ENCODE results near the gene TACR1. TPM values are rescaled to one million over a fixed set of nuclear protein-coding genes. Genes with fewer than 3 reads are reported as not detected.

TACR1 gene
- total RNA-seq, 1 donor from 2014 or later: 9.7 TPM

GRCh38 chr2:75033516-75033915 lies 165.8 kb downstream of the TACR1 start:
- ATAC-seq (no peak), DNase-seq (ENCODE audit: low spot score) (no peak)
- intact Hi-C loops (cut with DNase I): no loop called here

DNA sequence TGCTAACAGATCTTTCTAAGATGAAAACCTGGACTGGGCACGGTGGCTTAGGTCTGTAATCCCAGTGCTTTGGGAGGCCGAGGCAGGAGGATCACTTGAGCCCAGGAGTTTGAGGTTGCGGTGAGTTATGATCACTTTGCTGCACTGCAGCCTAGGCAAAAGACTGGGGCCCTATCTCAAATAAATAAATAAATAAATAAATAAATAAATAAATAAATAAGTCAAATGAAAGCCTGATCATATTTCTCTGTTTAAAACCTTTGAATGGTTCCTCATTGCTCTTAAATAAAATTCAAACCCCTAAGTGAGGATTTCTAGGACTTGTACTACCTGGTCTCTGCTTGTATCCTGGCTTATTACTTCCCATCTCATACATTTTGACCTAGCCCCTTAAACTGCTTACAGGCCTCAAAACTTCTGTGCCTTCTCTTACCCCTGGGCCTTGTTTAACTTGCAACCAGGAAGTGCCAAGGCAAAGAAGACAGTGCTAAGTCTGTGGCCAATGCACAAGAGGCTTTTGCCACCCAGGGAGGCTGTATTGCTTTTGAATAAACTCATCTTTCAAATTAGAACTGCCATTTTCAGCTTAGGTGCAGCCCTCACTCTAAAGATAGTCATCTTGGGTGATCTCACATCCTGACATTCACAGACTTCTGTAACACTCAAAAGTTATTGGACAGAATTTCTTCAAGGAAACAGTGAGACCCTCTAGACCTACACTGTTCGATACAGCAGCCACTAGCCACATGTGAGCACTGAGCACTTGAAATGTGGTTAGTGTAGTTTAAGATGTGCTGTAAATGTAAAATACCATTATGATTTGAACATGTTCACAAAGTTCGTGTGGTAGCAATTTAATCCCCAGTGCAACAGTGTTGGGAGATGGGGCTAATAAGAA lies 167.2 kb downstream of the TACR1 start:
- ATAC-seq (no peak), DNase-seq (ENCODE audit: low spot score) (no peak)
- intact Hi-C loops (cut with DNase I): no loop called here

- DNase-seq (ENCODE audit: low spot score): no peak
- intact Hi-C loops (cut with DNase I): no loop called here
- ATAC-seq: no peak
These were observed 168.1 kb downstream of the TACR1 start for GRCh38 chr2:75031171-75031570.

DNA sequence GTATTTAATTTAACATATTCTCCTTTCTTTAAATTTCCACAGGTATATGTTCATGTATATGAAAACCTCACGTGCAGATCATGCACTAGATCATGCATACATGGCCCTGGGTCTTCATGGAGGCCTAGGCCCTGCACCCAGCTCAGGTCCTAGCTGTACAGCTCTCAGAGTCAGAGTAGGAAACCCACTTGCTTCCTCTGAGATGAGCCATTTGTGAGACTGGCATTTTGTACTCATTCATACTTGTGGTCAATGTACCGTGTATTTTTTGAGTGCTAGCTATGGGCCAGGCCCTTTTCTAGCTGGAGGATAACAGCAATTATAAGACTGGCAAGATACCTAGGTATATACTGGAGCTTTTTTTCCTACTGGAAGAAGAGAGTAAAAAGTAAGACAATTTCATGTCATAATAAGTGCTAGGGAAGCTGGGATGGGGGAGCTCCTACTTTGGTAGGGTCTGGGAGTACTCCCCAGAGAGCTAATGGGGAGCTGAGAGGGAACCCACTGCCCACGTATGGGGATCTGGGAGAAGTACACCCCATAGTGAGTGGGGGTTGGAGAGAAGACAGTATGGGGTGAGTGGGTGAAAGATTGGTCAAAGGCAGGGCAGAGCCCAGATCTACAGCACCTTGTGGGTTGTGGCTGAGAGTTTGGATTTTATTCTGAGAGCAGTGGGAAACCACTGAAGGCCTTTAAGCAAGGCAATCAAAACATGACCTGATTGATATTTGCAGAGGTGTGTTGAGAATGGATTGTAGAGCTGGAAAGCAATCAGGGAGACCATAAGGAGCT lies 168.9 kb downstream of the TACR1 start:
- no peak for ATAC-seq
- intact Hi-C loops (cut with DNase I): no loop called here
- DNase-seq (ENCODE audit: low spot score): no peak

GRCh38 chr2:75027886-75028285 lies 171.4 kb downstream of the TACR1 start:
- no peak for DNase-seq (ENCODE audit: low spot score)
- ATAC-seq: no peak
- intact Hi-C loops (cut with DNase I): no loop called here

- intact Hi-C loops (cut with DNase I): no loop called here
- ATAC-seq: no peak
- no peak for DNase-seq (ENCODE audit: low spot score)
These were observed 173.5 kb downstream of the TACR1 start for GRCh38 chr2:75025633-75026380.

GRCh38 chr2:75025216-75025615 lies 174.1 kb downstream of the TACR1 start:
- DNase-seq (ENCODE audit: low spot score): no peak
- intact Hi-C loops (cut with DNase I): no loop called here
- no peak for ATAC-seq

DNA sequence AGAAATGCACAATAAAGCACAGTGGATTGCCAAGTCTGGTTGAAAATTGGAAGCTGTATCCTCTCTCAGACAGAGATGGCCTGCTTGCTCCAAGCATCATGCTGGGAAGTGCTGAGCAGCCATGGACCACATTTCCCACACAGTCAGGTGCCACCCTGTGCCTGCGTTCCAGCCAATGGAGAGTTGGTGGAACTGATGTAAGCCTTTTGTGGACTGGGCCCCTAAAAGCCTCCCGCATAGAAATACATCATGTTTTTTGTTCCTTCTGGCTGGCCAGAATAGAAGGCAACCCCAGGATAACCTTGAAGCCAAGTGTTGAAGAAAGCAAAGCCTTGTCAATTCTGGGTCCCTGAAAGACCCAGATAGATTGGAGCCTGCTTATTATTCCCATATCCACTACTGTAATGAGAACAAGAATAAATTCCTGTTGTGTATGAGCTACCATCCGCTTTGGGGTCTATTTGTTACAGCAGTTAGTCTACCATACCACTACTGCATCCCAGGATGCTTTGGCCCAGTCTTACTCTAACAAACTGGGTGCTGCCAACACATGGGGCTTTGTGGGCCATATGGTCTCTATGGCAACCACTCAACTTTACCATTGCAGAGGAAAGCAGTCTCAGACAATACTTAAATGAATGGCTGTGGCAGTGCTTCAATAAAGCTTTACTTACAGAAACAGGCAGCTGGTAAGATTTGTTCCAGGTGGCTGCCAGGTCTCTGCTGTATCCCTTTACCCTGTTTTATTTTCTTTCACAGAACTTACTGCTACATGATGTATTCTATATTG lies 175.5 kb downstream of the TACR1 start:
- intact Hi-C loops (cut with DNase I): no loop called here
- DNase-seq (ENCODE audit: low spot score) (no peak), ATAC-seq (no peak)

DNA sequence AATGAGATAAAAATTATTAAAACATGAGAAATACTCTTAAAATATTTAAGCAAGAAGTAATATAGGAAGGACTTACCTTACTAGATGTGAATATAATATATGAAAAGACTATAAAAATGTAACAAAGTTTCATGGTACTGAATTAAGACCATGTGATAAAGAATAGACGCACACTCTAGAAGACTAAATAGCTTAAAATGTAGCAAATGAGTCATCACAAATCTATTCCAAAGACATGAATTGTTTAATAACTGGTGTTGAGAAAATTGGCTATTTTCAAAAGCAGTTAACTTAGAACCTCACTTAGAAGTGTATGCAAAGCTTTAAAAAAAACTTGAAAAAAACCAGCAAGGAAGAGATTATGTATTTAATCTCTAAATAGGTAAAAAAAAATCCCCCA lies 176.8 kb downstream of the TACR1 start:
- DNase-seq (ENCODE audit: low spot score) (no peak), ATAC-seq (no peak)
- intact Hi-C loops (cut with DNase I): no loop called here

DNA sequence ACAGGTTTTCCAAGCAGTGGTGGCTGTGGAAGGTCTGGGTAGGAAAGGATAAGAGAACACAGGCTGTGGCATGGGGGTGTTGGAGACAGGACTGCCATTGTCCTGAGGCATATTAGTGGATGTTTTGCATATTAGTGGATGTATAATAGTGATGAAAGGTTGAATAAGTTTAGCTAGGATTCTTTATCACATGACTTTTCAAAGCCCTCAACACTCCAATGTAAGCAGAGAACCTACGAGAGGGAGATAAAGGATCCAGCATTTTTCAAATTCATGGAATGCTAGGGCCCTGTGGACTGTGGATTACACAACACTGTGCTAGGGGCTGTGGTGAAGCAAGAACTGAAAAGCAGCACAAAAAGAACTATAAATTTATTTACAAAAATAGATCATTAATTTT lies 177.6 kb downstream of the TACR1 start:
- DNase-seq (ENCODE audit: low spot score) (no peak), ATAC-seq (peak; percentile 81)
- intact Hi-C loops (cut with DNase I): no loop called here

- DNase-seq (ENCODE audit: low spot score): no peak
These were observed 178.8 kb downstream of the TACR1 start for GRCh38 chr2:75020476-75020875.

DNA sequence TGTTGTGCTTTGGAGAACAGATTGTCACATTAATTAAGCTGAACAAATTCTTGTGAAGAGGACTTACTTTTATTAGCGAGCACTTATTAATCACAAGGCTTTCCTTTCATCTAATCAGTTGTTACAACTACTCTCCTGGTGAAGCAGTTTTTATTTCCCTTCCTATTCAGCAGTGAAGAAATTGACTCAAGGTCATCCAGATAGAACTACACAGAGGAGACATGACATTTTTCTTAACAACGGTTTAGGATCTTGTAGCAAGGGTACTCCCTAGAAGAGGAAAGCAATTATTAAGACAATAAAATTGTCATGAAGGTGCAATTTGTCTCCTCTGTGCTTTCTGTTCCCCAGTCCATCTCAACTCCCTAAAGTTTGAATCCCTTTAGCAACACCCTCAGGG lies 179.5 kb downstream of the TACR1 start:
- no peak for DNase-seq (ENCODE audit: low spot score)
- no peak for ATAC-seq

More at GRCh38 chr2:75020476-75020875, 178.8 kb downstream of the TACR1 start:
- ATAC-seq: no peak
- intact Hi-C loops (cut with DNase I): no loop called here

DNA sequence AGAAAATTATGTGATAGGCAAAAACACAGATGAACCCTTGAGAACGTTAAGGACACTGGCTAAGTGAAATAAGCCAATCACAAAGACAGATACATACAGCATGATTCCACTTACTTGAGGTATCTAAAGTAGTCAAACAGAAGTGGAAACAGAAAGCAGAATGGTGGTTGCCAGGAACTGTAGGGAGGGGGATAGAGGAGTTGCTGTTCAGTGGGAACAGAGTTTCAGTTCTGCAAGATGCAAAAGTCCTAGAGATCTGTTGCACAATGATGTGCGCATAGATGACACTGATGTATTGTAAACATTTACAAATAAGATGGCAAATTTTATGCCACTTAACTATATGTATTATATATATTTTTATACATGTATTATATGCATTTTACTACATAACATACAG lies 181.2 kb downstream of the TACR1 start:
- ATAC-seq: peak; percentile 65

More for the DNA sequence above, 179.5 kb downstream of the TACR1 start:
- intact Hi-C loops (cut with DNase I): no loop called here

DNA sequence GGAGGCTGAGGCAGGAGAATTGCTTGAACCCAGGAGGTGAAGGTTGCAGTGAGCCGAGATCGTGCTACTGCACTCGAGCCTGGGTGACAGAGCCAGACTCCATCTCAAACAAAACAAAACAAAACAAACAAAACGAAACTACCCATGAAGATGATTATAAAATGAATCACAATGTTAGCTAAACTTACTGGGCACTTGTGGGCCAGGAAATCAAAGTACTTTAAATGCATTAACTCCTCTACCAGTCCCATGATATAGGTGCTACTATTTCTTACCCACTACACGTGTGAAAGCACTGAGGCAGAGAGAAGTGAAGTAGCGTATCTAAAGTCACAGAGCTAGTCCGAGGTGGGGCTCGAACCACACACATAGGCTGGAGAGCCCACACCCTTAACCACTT lies 187.2 kb downstream of the TACR1 start:
- DNase-seq (ENCODE audit: low spot score) (no peak), ATAC-seq (no peak)
- intact Hi-C loops (cut with DNase I): no loop called here

More for the DNA sequence above, 181.2 kb downstream of the TACR1 start:
- DNase-seq (ENCODE audit: low spot score): no peak
- intact Hi-C loops (cut with DNase I): no loop called here

- ATAC-seq (no peak), DNase-seq (ENCODE audit: low spot score) (no peak)
- intact Hi-C loops (cut with DNase I): no loop called here
These were observed 188.7 kb downstream of the TACR1 start for GRCh38 chr2:75010571-75010970.

DNA sequence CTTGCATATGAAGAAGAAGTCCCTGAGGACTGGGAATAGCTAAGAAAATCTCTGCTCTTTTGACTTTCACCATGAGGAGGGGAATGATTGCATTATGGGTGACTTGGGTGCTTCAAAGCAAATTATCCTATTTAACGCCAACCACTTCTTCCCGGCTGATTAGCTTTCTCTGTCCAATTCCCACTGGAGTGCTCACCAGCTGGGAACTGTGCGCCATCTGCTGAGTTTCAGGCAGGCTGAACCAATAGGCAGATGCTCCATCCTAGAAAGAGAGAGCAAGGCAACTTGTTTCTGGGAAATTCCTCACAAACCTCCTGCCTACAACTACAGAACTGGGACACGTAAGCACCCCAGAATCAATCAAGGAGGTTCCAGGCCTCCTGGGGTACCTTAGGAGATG lies 191.5 kb downstream of the TACR1 start:
- no peak for ATAC-seq
- intact Hi-C loops (cut with DNase I): no loop called here

DNA sequence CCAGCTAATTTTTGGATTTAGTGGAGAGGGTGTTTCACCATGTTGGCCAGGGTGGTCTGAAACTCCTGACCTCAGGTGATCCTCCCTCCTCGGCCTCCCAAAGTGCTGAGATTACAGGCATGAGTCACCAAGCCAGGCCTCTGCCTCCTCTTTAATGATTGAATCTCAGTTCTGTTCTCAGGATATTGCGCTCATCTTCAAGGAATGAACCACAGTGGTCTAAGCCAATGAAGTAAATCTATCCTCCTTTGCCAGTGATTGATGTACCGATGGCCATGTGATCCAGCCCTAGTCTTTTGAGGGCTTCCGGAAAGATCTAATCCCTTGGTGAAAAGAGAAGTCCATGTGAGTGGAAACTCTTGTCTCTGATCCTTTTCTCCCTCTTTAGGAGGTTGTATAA lies 192.3 kb downstream of the TACR1 start:
- ATAC-seq: no peak
- intact Hi-C loops (cut with DNase I): no loop called here

More for the DNA sequence above, 191.5 kb downstream of the TACR1 start:
- no peak for DNase-seq (ENCODE audit: low spot score)

DNA sequence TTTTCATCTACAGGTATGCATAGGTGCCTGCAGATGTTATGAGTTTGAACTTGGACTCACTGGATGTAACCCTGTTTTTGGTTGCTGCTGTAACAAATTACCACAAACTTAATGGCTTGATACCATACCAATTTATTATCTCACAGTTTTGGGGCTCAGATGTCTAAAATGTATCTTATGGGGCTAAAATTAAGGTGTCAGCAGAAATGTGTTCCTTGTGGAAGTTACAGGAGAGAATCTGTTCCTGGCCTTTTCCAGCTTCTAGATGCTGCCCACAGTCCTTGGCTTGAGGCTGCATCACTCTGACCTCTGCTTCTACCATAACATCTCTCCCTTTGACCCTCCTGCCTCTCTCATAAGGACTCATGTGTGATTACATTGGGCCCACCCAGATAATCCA lies 193.3 kb downstream of the TACR1 start:
- DNase-seq (ENCODE audit: low spot score) (no peak), ATAC-seq (no peak)
- intact Hi-C loops (cut with DNase I): no loop called here

More for the DNA sequence above, 192.3 kb downstream of the TACR1 start:
- DNase-seq (ENCODE audit: low spot score): no peak

DNA sequence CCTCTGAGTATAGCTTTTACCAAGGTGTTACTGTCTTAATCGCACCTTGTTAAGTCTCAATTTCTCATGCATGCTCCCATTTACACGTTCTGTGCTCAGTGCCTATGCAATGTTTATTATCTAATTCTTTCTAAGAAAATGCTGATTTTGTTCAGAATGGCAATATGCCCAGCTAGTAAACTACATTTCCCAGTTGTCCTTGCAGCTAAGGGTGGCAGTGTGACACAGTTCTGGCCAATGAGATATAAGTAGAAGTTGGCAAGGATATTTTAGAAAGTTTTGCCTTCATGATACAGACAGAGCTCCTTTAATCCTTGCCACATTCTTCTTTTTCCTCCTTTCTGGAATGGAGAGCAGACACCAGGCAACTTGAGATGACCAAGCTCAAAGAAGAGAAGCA lies 195.5 kb downstream of the TACR1 start:
- ATAC-seq (no peak), DNase-seq (ENCODE audit: low spot score) (no peak)
- intact Hi-C loops (cut with DNase I): no loop called here
